ENCODE measurements around the gene GABPB1.

The GABPB1 gene

GRCh38 chr15:50262533-50262932 is 92.5 kb downstream of the GABPB1 start:
- DNase-seq (ENCODE audit: low read depth) = no peak
- H3K4me3 ChIP-seq (ENCODE audit: low read length) = no peak overlapping the region
- no peak for TF ChIP-seq CTCF (IDR thresholded peaks at IDR 0.05; ENCODE audit: insufficient read depth, low read depth, low read length, missing control alignments)

GRCh38 chr15:50261981-50262380 is 93.0 kb downstream of the GABPB1 start:
- DNase-seq (ENCODE audit: low read depth) = no peak
- TF ChIP-seq CTCF (IDR thresholded peaks at IDR 0.05; ENCODE audit: insufficient read depth, low read depth, low read length, missing control alignments) = no peak
- H3K4me3 ChIP-seq (ENCODE audit: low read length) = no peak overlapping the region

GRCh38 chr15:50260969-50261496 is 94.0 kb downstream of the GABPB1 start:
- H3K4me3 ChIP-seq (ENCODE audit: low read length) = no peak overlapping the region
- DNase-seq (ENCODE audit: low read depth) = no peak
- no peak for TF ChIP-seq CTCF (IDR thresholded peaks at IDR 0.05; ENCODE audit: insufficient read depth, low read depth, low read length, missing control alignments)

- no peak overlapping the region for H3K4me3 ChIP-seq (ENCODE audit: low read length)
- no peak for TF ChIP-seq CTCF (IDR thresholded peaks at IDR 0.05; ENCODE audit: insufficient read depth, low read depth, low read length, missing control alignments)
- no peak for DNase-seq (ENCODE audit: low read depth)
These were observed 95.7 kb downstream of the GABPB1 start for GRCh38 chr15:50259276-50259675.

GRCh38 chr15:50257924-50258323 is 97.1 kb downstream of the GABPB1 start:
- no peak for TF ChIP-seq CTCF (IDR thresholded peaks at IDR 0.05; ENCODE audit: insufficient read depth, low read depth, low read length, missing control alignments)
- DNase-seq (ENCODE audit: low read depth) = peak; percentile 73
- no peak overlapping the region for H3K4me3 ChIP-seq (ENCODE audit: low read length)

- no peak overlapping the region for H3K4me3 ChIP-seq (ENCODE audit: low read length)
- DNase-seq (ENCODE audit: low read depth) = no peak
- no peak for TF ChIP-seq CTCF (IDR thresholded peaks at IDR 0.05; ENCODE audit: insufficient read depth, low read depth, low read length, missing control alignments)
These were observed 97.7 kb downstream of the GABPB1 start for GRCh38 chr15:50257332-50257731.
